ENCODE data around the gene TBX1.

Gene TBX1

DNA sequence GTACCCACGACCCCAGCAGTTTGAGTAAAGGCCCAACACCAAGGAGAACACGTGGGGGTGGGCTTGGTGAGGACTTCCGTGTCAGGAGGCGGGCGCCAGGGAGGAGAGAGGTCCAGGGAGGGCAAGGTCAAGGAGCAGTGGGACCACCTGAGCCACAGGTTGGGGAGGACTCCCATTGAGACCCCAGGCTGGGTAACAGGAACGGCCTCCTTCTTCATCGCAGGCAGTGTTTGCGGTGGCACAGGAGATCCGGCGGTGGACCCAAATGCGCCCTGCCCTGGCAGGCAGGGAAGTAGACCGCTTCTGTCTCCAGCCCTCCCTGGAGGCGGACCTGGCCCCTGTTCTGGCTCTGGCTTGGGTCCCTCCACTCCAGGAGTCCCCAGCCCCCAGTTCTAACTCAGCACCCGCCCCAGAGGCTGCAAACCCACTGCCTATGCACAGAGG is 5.9 kb upstream of the TBX1 start:
- Histone ChIP-seq H3K9me3 (no peaks in the 10 kb centered on the region), H3K4me1 (ENCODE audit: control insufficient read depth in 1 of 2, insufficient read depth in 1 of 2, low read depth in 1 of 2, low read length in 1 of 2) (peaks cover 8 to 20% of the 10 kb centered on the region in 2 experiments), H3K27ac (no peak overlapping the region), H3K36me3 (no peaks in the 10 kb centered on the region), H3K27me3 (peaks cover 97% of the 10 kb centered on the region), H3K4me3 (ENCODE audit: low read depth in 1 of 2, low read length in 1 of 2) (no peak overlapping the region)
- TF ChIP-seq, protein P1, sequence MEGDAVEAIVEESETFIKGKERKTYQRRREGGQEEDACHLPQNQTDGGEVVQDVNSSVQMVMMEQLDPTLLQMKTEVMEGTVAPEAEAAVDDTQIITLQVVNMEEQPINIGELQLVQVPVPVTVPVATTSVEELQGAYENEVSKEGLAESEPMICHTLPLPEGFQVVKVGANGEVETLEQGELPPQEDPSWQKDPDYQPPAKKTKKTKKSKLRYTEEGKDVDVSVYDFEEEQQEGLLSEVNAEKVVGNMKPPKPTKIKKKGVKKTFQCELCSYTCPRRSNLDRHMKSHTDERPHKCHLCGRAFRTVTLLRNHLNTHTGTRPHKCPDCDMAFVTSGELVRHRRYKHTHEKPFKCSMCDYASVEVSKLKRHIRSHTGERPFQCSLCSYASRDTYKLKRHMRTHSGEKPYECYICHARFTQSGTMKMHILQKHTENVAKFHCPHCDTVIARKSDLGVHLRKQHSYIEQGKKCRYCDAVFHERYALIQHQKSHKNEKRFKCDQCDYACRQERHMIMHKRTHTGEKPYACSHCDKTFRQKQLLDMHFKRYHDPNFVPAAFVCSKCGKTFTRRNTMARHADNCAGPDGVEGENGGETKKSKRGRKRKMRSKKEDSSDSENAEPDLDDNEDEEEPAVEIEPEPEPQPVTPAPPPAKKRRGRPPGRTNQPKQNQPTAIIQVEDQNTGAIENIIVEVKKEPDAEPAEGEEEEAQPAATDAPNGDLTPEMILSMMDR (IDR thresholded peaks at IDR 0.05), result no peak

DNA sequence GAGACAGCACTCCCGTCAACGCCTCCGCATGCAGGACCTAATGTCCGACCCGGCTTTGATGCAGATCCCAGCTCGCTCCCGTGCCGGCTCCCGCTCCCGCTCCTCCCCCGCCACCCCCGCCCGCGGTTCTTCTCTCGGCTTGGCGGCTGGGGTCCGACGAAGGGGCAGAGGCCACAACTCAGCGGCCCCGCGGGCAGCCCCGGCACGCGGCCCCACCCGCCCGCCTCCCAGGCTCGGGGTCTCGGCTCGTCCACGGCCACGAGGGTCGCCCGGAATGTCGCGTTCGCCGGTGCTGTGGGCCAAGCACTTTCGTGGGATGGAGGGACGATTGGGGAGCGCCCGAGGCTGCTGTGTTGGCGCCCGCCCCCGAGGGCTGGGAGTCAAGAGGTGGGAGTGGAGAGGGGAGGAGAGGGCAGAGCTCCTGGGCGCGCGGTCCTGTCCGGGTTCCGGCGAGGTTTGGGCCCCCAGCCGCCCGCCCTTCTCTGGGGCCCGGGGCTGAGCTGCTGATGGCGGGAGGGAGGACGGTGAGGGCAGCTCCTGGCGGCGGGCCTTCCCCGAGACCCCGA is 5.3 kb upstream of the TBX1 start:
- H3K27me3 ChIP-seq, result peaks cover 98% of the 10 kb centered on the region
- H3K9me3 ChIP-seq, result no peaks in the 10 kb centered on the region
- H3K4me1 ChIP-seq (ENCODE audit: control insufficient read depth in 1 of 2, insufficient read depth in 1 of 2, low read depth in 1 of 2, low read length in 1 of 2), result peaks cover 8 to 21% of the 10 kb centered on the region in 2 experiments
- no peak overlapping the region for H3K4me3 ChIP-seq (ENCODE audit: low read depth in 1 of 2, low read length in 1 of 2)
- no peaks in the 10 kb centered on the region for H3K36me3 ChIP-seq
- TF ChIP-seq, protein P1 (IDR thresholded peaks at IDR 0.05), result no peak
- H3K27ac ChIP-seq, result no peak overlapping the region

DNA sequence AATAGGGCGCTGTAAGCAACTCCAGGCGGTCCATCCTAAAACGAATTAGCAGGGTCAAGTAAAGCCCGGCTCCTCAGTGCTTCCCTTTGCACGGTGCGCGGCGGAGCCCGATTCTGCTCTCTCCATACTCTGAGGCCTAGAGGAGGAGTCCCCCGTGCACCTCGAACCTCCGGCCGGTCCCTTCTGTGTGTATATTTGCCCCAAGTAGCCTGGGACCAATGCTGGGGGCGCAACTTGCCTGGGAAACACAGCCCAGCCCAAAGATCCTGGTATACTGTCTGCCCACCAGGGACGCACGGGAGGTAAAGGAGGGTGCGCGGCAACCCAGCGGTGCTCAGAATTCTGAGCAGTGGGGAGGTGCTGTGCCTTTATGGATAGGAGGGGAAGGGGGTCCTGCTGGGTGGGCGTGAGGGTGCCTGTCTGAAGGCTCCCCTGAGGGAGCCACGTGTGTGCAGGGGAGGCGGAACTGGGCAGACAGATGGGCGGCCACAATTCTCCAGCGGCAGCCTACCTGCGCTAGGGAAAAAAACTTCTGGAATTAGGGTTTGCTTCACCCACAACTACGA is 4.8 kb upstream of the TBX1 start:
- Histone ChIP-seq H3K9me3 (no peaks in the 10 kb centered on the region), H3K36me3 (no peaks in the 10 kb centered on the region), H3K4me1 (ENCODE audit: control insufficient read depth in 1 of 2, insufficient read depth in 1 of 2, low read depth in 1 of 2, low read length in 1 of 2) (peaks cover 8 to 21% of the 10 kb centered on the region in 2 experiments), H3K27ac (no peak overlapping the region), H3K27me3 (peaks cover 96% of the 10 kb centered on the region), H3K4me3 (ENCODE audit: low read depth in 1 of 2, low read length in 1 of 2) (no peak overlapping the region)
- TF ChIP-seq, protein P1 (IDR thresholded peaks at IDR 0.05), result no peak

DNA sequence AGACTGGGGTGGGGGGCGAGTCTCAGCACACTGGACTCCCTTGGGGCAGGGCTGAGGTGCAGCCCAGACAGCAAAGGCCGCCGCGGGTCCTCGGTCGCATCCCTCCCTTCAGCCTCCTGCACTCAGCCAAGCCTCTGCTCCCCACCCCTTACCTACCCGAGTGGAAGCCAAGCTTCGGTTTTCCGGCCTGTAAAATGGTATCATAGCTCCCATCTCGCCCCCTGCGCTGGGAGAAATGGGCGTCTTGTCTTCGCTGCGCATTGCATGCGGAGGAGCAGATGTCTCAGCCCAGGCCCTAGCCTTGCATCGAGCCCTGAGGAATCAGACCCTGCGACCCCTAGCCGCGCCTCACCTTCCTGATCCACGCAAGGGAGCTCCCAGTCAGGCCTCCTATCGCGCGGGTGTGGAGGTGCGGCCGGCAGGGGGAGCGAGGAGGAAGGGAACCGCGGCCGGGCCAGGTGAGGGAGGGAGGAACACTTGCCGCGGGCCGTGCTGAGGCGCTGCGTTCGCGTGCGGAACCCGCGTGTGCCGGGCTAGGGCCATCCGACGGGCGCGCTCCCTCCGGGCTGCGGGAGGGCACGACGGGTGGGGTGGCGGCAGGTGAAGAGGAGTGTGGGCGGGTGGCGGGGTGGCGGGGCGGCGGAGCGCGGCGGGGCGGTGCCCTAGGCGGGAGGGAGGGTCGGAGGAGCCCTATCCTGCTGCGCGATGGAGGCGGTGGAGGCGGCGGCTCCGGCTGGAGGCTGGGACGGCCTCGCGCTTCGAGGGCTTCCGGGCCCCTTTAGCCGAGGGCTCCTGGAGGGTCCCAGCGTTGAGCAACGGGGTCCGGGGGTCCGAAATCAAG is 4.1 kb upstream of the TBX1 start:
- Histone ChIP-seq H3K9me3 (no peaks in the 10 kb centered on the region), H3K27me3 (peaks cover 95% of the 10 kb centered on the region), H3K36me3 (no peaks in the 10 kb centered on the region), H3K4me3 (ENCODE audit: low read depth in 1 of 2, low read length in 1 of 2) (peak overlapping the region in 1 of 2 experiments; percentile 35), H3K4me1 (ENCODE audit: control insufficient read depth in 1 of 2, insufficient read depth in 1 of 2, low read depth in 1 of 2, low read length in 1 of 2) (peaks cover 10 to 26% of the 10 kb centered on the region in 2 experiments), H3K27ac (no peak overlapping the region)
- TF ChIP-seq, protein P1 (IDR thresholded peaks at IDR 0.05), result no peak

DNA sequence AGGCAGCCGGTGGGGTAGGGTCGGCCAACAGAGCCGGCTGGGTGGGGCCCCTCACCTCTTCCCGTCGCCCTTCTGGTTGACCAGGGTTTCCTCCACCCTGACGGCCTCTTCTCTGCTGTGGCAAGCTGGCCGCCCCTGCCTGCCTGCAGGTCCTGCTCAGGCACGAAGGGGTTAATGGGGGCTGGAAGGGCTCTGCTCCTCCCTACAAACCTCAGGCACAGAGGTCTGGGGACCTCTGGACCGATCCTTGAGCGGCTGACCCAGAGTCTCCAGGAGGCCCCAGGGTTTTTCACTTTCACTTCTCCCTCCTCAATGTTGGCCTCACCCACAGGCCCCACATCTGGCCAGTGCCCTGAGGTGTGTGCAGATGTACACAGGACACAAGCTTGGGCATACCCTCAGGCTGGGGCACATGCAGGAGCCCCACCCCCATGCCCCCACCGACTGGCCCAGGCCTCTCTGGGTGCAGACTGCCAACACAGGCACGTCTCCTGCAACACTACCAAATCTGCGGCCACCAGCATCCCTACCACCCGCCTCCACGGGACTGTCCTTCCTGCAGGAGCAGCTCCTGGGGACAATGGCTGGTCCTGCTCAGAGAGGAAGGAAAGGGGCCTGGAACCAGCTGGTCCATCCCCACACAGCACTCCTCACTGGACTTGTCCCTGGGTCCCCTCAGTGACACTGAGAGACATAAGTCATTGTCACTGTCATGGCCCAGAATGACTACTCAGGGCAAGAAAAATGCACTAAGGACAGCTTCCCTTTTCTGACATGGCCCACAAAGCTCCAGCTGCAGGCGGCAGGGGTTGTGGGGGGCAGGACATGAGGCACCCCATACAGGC is 3.2 kb upstream of the TBX1 start:
- H3K9me3 ChIP-seq, result no peaks in the 10 kb centered on the region
- TF ChIP-seq, protein P1 (IDR thresholded peaks at IDR 0.05), result no peak
- peaks cover 95% of the 10 kb centered on the region for H3K27me3 ChIP-seq
- H3K4me1 ChIP-seq (ENCODE audit: control insufficient read depth in 1 of 2, insufficient read depth in 1 of 2, low read depth in 1 of 2, low read length in 1 of 2), result peaks cover 10 to 27% of the 10 kb centered on the region in 2 experiments
- H3K4me3 ChIP-seq (ENCODE audit: low read depth in 1 of 2, low read length in 1 of 2), result peak overlapping the region in 1 of 2 experiments; percentile 35
- H3K36me3 ChIP-seq, result no peaks in the 10 kb centered on the region
- no peak overlapping the region for H3K27ac ChIP-seq
